ENCODE data around the gene PLEKHG4B. TPM values are rescaled to one million over a fixed set of nuclear protein-coding genes. Genes with fewer than 3 reads are reported as not detected.

Gene PLEKHG4B
- total RNA-seq, 2 donors from 2014 or later, result 0.05 to 0.17 TPM

DNA sequence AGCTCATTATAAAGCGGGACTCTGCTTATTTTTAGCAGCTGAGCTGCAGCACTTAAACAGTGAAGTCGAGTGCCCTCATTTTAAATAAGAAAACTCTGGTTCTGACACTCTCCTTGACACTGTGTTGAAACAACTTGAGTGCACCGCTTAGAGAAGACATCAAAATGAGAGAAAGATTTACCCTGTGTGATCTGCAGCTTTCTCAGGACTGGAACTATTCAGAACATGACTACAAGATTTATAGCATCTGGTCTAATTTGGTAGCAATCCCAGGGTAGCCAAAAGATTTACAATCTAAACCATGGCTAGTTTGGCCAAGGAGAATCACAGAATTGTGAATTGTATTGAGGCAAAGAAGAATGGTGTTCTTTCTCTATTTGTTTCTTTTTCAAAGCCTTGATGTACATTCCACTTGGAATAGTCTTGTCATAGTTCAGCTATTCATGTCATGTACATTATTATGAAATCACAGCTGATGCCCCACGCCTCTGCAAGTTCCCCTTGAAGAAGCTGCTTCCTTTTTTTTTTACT is 38.7 kb downstream of the PLEKHG4B start:
- H3K27ac ChIP-seq, result no peak overlapping the region
- H3K4me1 ChIP-seq, result no peaks in the 10 kb centered on the region
- H3K9ac ChIP-seq (ENCODE audit: low read depth in 2 of 2, low read length in 2 of 2), result no peak overlapping the region
- intact Hi-C loops (cut with DNase I), result no loop called here
- DNase-seq, result no peak
- no peaks in the 10 kb centered on the region for H3K27me3 ChIP-seq
- no peak for TF ChIP-seq CTCF (IDR thresholded peaks at IDR 0.05)
- no peaks in the 10 kb centered on the region for H3K36me3 ChIP-seq
- no peak overlapping the region for H3K4me3 ChIP-seq
- H3K9me3 ChIP-seq, result no peaks in the 10 kb centered on the region

DNA sequence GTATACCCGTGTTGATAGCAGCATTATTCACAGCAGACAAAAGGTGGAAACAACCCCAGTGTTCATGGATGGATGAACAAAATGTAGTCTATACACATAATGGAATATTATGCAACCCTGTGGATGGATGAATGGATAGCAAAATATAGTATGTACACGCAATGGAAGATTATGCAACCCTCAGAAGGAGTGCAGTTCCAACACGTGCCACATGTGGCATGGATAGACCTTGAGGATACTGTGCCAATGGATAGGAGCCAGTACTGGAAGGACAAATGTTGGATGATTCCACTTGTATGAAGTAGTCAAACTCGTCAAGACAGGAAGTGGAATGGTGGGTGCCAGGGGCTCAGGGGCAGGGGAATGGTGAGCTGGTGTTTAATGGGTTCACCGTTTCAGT is 44.9 kb downstream of the PLEKHG4B start:
- H3K9me3 ChIP-seq, result no peaks in the 10 kb centered on the region
- DNase-seq, result no peak
- H3K27me3 ChIP-seq, result no peaks in the 10 kb centered on the region
- no peak for TF ChIP-seq CTCF (IDR thresholded peaks at IDR 0.05)
- intact Hi-C loops (cut with DNase I), result no loop called here
- no peaks in the 10 kb centered on the region for H3K4me1 ChIP-seq
- no peaks in the 10 kb centered on the region for H3K36me3 ChIP-seq
- H3K27ac ChIP-seq, result no peak overlapping the region
- H3K9ac ChIP-seq (ENCODE audit: low read depth in 2 of 2, low read length in 2 of 2), result no peak overlapping the region
- H3K4me3 ChIP-seq, result no peak overlapping the region

- H3K4me1 ChIP-seq, result no peaks in the 10 kb centered on the region
- H3K4me3 ChIP-seq, result no peak overlapping the region
- no peak for TF ChIP-seq CTCF (IDR thresholded peaks at IDR 0.05)
- no peaks in the 10 kb centered on the region for H3K9me3 ChIP-seq
- no peak overlapping the region for H3K27ac ChIP-seq
- no peaks in the 10 kb centered on the region for H3K27me3 ChIP-seq
- no peak for DNase-seq
- intact Hi-C loops (cut with DNase I), result no loop called here
- H3K9ac ChIP-seq (ENCODE audit: low read depth in 2 of 2, low read length in 2 of 2), result no peak overlapping the region
- H3K36me3 ChIP-seq, result no peaks in the 10 kb centered on the region
Measured at GRCh38 chr5:137741-138140, 45.8 kb downstream of the PLEKHG4B start.

GRCh38 chr5:138936-139335 is 47.0 kb downstream of the PLEKHG4B start:
- Histone ChIP-seq H3K27me3 (no peaks in the 10 kb centered on the region), H3K9me3 (no peaks in the 10 kb centered on the region), H3K9ac (ENCODE audit: low read depth in 2 of 2, low read length in 2 of 2) (no peak overlapping the region), H3K36me3 (no peaks in the 10 kb centered on the region), H3K4me1 (no peaks in the 10 kb centered on the region), H3K27ac (no peak overlapping the region), H3K4me3 (no peak overlapping the region)
- no peak for DNase-seq
- intact Hi-C loops (cut with DNase I), result no loop called here
- TF ChIP-seq CTCF (IDR thresholded peaks at IDR 0.05), result no peak

DNA sequence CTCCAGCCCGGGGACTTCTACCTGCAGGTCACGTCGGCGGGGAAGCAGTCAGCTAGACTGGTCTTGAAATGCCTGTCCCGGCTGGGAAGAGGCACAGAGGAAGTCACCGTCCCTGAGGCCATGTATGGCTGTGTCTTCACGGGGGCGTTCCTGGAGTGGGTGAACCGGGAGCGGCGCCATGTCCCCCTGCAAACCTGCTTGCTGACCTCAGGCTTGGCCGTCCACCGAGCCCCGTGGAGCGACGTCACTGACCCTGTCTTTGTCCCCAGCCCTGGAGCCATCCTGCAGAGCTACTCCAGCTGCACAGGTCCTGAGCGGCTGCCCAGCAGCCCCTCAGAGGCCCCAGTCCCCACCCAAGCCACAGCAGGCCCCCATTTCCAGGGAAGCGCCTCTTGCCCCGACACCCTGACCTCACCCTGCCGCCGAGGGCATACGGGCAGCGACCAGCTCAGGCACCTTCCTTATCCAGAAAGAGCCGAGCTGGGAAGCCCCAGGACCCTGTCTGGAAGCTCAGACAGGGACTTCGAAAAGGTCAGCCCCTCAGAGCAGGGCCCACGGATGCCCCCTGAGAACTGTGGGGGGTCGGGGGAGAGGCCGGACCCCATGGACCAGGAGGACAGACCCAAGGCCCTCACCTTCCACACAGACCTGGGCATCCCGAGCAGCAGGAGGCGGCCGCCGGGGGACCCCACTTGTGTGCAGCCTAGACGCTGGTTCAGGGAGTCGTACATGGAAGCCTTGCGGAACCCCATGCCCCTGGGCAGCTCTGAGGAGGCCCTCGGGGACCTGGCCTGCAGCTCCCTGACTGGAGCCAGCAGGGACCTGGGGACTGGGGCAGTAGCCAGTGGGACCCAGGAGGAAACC is 47.8 kb downstream of the PLEKHG4B start:
- H3K36me3 ChIP-seq, result no peaks in the 10 kb centered on the region
- no peak overlapping the region for H3K27ac ChIP-seq
- intact Hi-C loops (cut with DNase I), result no loop called here
- no peak overlapping the region for H3K4me3 ChIP-seq
- no peak for DNase-seq
- TF ChIP-seq CTCF (IDR thresholded peaks at IDR 0.05), result no peak
- no peaks in the 10 kb centered on the region for H3K9me3 ChIP-seq
- no peak overlapping the region for H3K9ac ChIP-seq (ENCODE audit: low read depth in 2 of 2, low read length in 2 of 2)
- no peaks in the 10 kb centered on the region for H3K27me3 ChIP-seq
- no peaks in the 10 kb centered on the region for H3K4me1 ChIP-seq

Measured in colonic mucosa (tissue), 4 donors.